Loucy (cell line): ENCODE measurements around the gene SOX8.

ENCODE experiments used
- EZH2phosphoT487 ChIP-seq: fragments of 200-600 bp; IDR thresholded peaks from 2 replicates; pipeline ENCODE4 v1.6.1; 2018; ENCODE audit warnings: antibody characterized with exemption, mild to moderate bottlenecking, moderate library complexity, borderline replicate concordance
- TF ChIP-seq, protein P1 (sequence below): fragments of 200-600 bp; sonication (generic); conservative IDR thresholded peaks from 2 replicates; pipeline ENCODE4 v1.5.1; 2014; ENCODE audit warnings: mild to moderate bottlenecking, antibody characterized with exemption, low read length

DNA sequence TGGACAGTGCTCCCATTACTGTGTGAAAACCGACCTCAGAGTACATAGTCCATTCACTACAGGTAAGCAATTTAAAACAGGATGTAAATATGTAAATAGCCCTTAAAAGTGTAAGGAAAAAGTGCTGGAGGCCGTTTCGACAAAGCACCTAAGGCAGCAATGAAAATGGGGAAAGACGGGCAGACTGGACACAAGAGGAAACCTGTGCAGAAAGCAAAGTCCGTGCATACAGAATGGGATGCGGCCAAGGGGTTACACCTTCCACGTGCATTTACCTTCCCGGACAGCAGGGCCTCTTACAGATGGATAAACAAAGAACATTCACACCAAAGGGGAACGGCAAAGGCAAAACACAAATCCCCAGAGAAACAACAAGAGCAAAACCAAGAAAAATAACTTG is 42.8 kb upstream of the SOX8 start:
- TF ChIP-seq, protein P1, sequence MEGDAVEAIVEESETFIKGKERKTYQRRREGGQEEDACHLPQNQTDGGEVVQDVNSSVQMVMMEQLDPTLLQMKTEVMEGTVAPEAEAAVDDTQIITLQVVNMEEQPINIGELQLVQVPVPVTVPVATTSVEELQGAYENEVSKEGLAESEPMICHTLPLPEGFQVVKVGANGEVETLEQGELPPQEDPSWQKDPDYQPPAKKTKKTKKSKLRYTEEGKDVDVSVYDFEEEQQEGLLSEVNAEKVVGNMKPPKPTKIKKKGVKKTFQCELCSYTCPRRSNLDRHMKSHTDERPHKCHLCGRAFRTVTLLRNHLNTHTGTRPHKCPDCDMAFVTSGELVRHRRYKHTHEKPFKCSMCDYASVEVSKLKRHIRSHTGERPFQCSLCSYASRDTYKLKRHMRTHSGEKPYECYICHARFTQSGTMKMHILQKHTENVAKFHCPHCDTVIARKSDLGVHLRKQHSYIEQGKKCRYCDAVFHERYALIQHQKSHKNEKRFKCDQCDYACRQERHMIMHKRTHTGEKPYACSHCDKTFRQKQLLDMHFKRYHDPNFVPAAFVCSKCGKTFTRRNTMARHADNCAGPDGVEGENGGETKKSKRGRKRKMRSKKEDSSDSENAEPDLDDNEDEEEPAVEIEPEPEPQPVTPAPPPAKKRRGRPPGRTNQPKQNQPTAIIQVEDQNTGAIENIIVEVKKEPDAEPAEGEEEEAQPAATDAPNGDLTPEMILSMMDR: no peak
- no peak for TF ChIP-seq EZH2phosphoT487
